GM18868 (cell line): Measurements from ENCODE around the gene SHFL.

ENCODE experiments used
- ATAC-seq: cut with Tn5 transposase; IDR thresholded peaks from one replicate; pipeline ENCODE4 v1.9.1; 2021; ENCODE audit warnings: mild to moderate bottlenecking, moderate library complexity; ENCODE audit not compliant: unreplicated experiment

The SHFL gene

DNA sequence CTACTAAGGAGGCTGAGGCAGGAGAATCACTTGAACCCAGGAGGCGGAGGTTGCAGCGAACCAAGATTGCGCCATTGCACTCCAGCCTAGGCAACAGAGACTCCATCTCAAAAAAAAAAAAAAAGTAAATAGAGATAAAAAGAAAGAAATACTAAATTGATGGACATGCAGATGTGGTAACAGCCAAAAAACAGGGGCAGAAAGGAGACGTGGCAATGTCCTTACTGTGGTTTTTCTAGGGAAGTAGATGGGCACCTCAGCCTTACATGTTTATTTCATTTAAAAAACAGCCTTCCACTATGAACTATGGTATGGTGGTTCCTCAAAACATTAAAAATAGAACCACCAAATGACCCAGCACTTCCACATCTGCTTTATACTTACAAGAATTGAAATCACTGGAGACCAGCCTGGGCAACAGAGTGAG lies 40.1 kb downstream of the SHFL start:
- no peak for ATAC-seq

DNA sequence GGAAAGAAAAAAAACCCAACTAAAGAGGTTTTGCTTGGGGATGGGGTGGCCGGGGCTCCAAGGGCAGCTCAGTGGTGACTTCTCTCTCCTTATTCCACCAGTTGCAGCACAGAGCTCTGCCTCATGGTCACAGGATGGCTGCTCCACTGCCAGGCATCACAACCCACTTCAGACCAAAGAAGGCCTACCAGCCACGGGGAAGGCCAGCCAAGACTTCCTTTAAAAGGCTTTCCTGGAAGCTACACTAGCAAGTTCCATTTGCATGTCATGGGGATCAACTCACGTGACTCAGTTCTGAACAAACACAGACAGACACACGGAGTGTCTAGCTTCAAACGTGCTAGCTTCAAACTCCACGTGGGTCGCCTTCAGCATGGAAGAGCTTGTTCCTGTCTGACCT lies 46.8 kb downstream of the SHFL start:
- no peak for ATAC-seq

DNA sequence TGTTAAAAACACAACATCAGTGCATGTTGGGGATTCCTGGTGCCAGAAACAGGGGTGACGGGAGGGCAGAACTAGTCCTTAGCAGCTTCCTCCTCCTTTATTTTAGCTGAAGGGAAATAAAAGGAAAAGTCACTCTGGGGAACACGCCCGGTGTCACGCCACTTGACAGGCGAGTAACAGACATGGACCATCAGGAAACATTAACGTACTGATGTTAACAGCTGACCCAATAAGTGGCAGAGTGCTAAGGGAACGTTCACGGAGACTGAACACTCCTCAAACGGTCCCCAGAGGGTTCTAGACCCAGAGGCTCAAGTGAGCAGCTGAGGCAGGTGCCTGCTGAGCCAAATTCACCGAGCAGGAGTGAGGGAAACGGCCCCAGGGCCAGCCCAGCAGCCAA lies 47.5 kb downstream of the SHFL start:
- ATAC-seq: no peak

DNA sequence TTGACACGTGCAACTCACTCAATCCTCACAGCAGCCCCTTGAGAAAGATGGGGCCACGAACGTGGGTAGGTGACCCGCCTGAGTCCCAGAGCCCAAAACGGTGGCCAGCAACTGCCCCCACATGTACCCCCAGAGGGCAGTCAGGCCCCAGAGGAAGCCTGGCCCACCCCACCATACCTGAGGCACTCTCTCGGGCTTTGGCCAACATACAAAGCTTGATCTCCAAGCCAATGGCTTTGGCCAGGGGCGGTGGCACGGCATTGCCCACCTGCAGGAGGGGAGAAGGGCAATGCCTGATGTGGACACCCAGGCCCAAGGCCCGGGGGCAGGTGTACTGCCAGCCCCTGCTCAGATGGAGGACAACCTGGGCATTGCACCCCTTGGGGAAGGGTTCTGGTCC lies 47.9 kb downstream of the SHFL start:
- ATAC-seq: no peak

DNA sequence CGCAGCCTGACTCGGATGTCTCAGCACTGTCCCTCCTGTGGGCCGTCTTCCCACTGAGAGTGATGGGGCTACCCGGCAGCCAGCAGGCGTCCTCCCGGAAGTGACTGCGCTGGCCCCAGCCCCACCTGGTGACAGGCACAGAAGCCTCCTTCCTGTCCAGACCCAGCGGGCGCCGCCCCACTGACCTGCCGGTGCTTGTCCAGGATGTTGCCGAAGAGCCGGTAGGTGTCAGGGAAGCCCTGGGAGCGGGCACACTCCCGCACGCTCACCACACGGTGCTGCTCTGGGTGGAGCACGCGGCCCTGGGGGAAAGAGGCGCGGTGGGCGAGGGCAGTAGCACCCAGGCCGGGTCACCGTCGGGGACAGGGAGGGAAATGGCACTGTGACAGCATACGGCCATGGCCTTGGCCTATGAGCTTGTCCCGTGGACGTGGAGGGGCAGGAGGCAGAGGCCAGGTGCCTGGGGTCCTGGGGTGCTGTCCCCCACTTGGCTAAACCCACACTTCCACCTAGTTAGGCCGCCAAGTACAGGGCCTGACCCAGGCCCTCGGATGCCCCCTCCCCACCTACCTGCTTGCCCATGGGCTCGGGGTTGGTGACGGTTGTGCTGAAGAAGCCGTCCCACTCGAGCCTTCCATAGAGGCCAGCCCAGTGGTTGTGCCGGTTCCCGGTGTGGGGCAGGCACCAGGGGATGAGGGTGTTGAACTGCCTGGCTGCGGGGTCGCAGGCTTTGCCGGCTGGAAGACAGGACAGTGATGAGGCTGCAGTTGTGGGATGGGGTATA lies 49.6 kb downstream of the SHFL start:
- no peak for ATAC-seq

DNA sequence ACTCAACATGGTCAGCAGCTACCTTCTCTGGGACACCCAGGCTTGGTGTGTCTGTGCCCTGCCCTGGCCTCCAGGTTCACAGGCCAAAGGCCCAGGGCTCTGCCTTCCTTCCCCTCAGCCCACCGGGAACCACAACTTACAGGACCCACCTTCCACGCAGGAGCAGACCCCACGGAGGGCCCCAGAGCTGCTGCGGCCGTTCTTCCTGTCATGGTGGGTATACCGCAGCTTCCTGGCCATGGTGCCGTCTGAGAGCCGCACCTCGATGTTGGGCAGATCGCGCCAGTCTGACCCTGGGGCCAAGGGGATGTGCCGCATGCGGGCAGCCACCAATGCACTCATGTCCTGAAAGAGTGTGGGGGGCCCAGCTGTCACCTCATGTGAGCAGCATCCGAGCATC lies 50.8 kb downstream of the SHFL start:
- ATAC-seq: no peak

DNA sequence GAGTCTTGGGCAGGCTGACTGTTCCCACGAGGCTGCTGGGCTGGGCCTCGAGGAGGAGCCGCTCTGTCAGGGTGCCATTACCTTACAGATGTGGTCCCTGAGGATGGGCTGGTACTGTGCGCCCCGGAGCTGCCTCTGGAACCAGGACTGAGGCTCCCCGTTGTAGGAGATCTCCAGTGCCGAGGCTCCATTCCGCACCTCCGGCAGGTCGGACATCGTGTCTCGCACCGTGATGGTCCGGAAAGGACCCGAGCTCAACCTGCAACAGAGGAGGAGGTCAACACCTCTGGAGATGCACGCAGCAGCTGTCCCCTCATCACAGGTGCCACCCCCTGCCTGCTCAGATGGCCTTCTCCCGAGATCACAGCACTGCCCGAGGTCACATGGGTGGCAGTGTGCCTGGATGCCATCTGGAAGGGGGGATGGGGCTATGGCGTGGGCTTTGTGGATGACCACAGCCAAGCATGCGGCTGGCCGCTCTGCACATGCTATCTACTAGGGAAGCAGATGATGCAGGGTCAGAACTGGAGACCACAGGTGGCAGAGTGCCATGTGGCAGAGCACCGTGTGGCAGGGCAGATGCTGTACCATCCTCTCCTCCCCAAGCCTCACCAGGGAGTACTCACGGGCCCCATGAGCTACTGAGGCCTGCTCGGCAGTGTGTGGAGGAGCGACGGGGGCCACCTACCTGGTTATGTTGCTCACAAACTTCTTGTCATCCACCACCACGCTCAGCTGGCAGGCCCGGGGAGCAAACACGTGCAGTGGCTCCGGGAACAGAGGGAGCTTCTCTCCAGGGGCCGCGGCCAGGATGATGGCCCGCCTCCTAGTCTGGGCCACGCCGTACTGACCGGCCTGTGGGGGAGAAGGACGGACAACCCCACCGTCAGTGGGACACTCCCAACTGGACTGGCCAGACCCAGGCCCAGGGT lies 51.9 kb downstream of the SHFL start:
- no peak for ATAC-seq

DNA sequence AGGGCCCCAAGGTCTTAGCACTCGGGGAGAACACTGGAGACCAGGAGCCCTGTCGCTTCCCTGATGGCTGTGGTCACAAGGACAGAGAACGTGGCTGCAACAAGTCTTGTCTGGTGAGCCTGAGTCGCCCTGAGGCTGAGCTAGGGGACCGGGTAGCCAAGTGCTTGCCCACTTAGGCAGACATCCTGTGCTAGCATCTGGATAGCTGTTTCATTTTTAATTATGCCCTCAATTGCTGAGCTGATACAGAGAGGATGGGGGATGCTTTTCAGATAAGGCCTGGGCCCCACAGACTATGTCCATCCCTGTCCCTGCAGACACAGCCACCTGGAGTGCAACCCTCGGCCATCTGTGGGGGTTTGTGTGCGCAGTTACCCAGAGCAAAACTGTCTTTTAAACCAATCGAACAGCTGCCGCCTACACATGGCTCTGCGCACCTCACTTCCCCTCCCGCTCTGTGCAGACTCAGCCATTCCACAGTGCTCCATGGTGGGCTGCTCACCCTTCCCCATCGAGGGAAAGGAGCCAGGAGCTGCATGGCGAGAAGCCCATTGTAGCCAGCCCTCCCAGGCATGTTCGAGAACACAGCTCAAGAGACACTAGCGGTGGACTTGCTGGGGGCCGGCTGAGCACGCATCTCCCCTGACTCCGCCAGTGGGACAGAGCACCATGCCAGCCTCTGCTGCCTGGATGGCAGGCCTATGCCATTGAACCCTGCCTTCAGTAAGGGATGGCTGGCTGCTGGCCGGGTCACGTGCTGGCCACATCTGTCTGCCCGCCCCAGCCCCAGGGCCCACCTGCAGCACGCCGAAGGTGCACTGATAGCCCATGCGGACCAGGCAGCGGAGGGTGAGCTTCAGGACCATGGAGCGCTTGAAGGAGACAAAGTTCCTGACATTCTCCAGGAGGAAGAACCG lies 53.0 kb downstream of the SHFL start:
- ATAC-seq: no peak

DNA sequence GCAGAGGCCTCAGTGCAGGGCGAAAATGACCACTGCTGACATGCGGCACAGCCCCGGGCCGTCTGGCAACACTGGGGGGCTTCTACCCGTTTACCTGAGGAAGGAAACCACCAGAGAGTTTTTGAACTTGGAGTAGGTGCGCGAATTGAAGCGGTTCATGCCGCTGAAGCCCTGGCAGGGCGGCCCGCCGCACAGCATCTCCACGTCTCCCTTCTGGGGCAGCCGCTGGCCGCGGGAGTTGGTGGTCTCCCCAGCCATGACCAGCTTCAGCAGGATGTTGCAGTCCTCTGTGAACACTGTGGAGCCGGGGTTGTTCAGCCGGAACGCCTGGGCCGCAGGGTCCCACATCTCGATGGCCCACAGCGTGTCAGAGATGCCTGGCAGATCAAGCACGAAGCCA lies 53.8 kb downstream of the SHFL start:
- no peak for ATAC-seq

DNA sequence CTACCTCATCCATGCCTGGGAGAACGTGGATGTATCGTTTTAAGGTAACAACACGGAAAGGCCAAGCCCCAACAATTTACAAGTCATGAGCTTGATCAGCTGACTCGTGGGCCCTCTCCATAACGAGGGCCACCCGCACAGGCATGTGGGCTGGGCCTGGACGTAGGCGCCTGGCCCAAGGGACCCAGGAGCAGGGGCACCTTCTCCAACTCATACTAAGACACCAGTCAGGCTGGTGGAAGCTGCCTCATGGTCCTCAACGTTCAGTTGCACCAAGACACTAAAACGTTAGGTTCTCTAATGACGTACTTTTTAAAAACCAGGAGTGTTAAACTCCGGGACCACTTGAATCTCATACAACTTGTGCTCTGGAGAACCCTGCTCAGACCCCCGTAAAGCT lies 55.4 kb downstream of the SHFL start:
- ATAC-seq: no peak

DNA sequence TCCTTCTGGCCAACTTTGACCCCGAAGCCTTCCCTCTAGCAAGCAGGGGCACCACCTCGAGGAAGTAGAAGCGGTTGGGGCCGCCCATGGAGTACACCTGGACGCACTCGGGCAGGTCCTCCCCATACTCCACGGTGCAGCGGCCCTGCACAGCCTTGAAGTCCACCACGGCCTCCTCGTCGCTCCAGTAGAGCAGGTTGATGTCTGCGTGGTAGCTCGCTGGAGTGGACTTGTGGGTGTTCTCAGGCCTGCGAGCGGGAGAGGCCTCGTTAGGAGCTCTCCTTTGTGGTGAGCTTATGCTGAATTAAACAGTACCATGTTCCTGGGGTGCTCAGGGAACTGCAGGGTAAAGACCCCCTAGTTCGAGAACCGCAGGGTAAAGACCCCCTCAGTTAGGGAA lies 55.9 kb downstream of the SHFL start:
- no peak for ATAC-seq
